NCI-H524 treated with DMSO at 0.1 percent for 48 hours (cell line): ENCODE measurements around the gene PHF2.

Experiments
- DNase-seq: peaks from one replicate; lab custom pipeline; 2025; lab: John Stamatoyannopoulos, UW

The PHF2 gene

GRCh38 chr9:93652604-93653592 is 76.5 kb downstream of the PHF2 start:
- DNase-seq = no peak

GRCh38 chr9:93653760-93654159 is 77.4 kb downstream of the PHF2 start:
- no peak for DNase-seq

- DNase-seq = no peak
Measured at GRCh38 chr9:93654351-93654961, 78.1 kb downstream of the PHF2 start.

- DNase-seq = no peak
Measured at GRCh38 chr9:93655621-93656425, 79.4 kb downstream of the PHF2 start.

GRCh38 chr9:93656426-93657239 is 80.2 kb downstream of the PHF2 start:
- DNase-seq = no peak

- DNase-seq = no peak
Measured at GRCh38 chr9:93657331-93658111, 81.1 kb downstream of the PHF2 start.

GRCh38 chr9:93658184-93658925 is 82.0 kb downstream of the PHF2 start:
- no peak for DNase-seq

GRCh38 chr9:93659044-93659836 is 82.9 kb downstream of the PHF2 start:
- DNase-seq = no peak

GRCh38 chr9:93659837-93660177 is 83.4 kb downstream of the PHF2 start:
- no peak for DNase-seq

- no peak for DNase-seq
Measured at GRCh38 chr9:93660352-93661046, 84.1 kb downstream of the PHF2 start.

GRCh38 chr9:93661591-93661990 is 85.2 kb downstream of the PHF2 start:
- no peak for DNase-seq

GRCh38 chr9:93662016-93662638 is 85.7 kb downstream of the PHF2 start:
- no peak for DNase-seq

GRCh38 chr9:93662952-93663572 is 86.7 kb downstream of the PHF2 start:
- DNase-seq = no peak

GRCh38 chr9:93663877-93664548 is 87.6 kb downstream of the PHF2 start:
- no peak for DNase-seq

- no peak for DNase-seq
Measured at GRCh38 chr9:93664549-93665120, 88.3 kb downstream of the PHF2 start.

- DNase-seq = no peak
Measured at GRCh38 chr9:93665128-93665636, 88.8 kb downstream of the PHF2 start.
